ENCODE results near the gene FBXL7.

GRCh38 chr5:15544039-15544438 lies 44.1 kb downstream of the FBXL7 start:
- no peak for TF ChIP-seq CTCF (optimal IDR thresholded peaks at IDR 0.05 in 1 of 3, IDR thresholded peaks at IDR 0.05 in 1 of 3, conservative IDR thresholded peaks at IDR 0.05 in 1 of 3; ENCODE audit: extremely low read depth in 1 of 3, insufficient read depth in 2 of 3, low read length in 3 of 3)
- no peak for TF ChIP-seq EZH2 (IDR thresholded peaks at IDR 0.05; ENCODE audit: low read length)
